GM12872 (cell line): ENCODE results near the gene DCAKD.
A peak's percentile ranks its signal among the peaks of the same experiment; 100 is the strongest.

Experiments used
- TF ChIP-seq, protein P1 (sequence below): IDR thresholded peaks from 3 replicates; pipeline ENCODE4 v1.5.1; 2011; ENCODE audit warnings: low read depth, mild to moderate bottlenecking, low read length, moderate library complexity; ENCODE audit not compliant: insufficient read depth

The DCAKD gene

DNA sequence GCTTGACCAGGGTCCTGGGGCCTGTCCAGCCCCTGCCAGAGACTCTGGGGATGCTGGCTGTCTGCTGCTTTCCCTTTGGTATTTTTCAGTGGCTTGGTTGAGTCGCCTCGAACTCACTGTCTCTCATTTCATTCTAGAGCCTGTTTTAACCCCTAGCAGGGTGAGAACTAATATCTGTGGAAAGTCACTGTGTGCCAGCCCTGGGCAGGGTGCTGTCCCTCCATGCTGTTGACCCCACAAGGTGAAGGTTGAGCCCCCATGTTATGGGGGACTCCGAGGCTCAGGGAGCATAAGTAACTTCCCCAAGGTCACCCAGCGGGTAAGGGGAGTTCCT is 33.0 kb downstream of the DCAKD start:
- TF ChIP-seq, protein P1, sequence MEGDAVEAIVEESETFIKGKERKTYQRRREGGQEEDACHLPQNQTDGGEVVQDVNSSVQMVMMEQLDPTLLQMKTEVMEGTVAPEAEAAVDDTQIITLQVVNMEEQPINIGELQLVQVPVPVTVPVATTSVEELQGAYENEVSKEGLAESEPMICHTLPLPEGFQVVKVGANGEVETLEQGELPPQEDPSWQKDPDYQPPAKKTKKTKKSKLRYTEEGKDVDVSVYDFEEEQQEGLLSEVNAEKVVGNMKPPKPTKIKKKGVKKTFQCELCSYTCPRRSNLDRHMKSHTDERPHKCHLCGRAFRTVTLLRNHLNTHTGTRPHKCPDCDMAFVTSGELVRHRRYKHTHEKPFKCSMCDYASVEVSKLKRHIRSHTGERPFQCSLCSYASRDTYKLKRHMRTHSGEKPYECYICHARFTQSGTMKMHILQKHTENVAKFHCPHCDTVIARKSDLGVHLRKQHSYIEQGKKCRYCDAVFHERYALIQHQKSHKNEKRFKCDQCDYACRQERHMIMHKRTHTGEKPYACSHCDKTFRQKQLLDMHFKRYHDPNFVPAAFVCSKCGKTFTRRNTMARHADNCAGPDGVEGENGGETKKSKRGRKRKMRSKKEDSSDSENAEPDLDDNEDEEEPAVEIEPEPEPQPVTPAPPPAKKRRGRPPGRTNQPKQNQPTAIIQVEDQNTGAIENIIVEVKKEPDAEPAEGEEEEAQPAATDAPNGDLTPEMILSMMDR: no peak

DNA sequence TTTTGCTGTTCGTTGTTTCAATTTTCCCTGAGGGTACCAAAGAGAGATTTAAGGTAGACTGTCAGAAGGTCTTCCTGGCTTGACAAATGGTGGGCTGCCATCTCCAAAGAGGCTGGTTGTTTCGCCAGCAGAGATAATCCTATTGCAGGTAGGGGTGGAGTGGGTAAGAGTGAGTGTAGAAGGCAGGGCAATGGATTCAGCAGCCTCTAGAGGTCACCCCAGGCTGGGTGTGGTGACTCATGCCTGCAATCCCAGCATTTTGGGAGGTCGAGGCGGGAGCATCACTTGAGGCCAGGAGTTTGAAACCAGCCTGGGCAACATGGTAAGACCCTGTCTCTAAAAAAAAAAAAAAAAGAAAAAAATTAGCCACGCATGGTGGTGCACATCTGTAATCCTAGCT is 34.6 kb downstream of the DCAKD start:
- TF ChIP-seq, protein P1: peak; percentile 64

GRCh38 chr17:45016237-45016636 is 35.2 kb downstream of the DCAKD start:
- TF ChIP-seq, protein P1: no peak

- TF ChIP-seq, protein P1: no peak
Measured at GRCh38 chr17:45013021-45013997, 38.1 kb downstream of the DCAKD start.

- TF ChIP-seq, protein P1: no peak
Measured at GRCh38 chr17:45011767-45012166, 39.7 kb downstream of the DCAKD start.

GRCh38 chr17:45009676-45010467 is 41.6 kb downstream of the DCAKD start:
- TF ChIP-seq, protein P1: no peak

DNA sequence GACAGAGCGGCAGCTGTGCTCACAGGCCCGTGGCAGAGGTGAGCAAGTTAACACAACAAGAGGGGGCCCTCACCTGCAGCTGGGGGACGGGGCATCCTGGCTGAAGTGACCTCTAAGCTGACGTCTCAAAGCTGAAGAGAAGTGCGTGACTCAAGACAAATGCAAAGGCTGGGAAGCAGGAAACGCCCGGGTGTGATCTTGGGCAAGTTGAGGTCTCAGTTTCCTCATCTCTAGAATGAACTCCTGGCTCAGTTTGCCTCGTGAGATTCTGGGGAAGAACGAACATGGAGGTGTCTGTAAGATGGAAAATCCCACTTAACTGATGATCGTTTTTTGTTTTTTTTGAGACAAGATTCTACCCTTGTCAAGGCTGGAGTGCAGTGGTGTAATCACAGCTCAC is 43.2 kb downstream of the DCAKD start:
- TF ChIP-seq, protein P1: no peak
